ENCODE measurements around the gene PCYT1A.
"Not testable (repeated sequence)": the region's sequence is repeated elsewhere in the genome, so short reads cannot be mapped to it uniquely, and the experiment has no call there.

PCYT1A gene

DNA sequence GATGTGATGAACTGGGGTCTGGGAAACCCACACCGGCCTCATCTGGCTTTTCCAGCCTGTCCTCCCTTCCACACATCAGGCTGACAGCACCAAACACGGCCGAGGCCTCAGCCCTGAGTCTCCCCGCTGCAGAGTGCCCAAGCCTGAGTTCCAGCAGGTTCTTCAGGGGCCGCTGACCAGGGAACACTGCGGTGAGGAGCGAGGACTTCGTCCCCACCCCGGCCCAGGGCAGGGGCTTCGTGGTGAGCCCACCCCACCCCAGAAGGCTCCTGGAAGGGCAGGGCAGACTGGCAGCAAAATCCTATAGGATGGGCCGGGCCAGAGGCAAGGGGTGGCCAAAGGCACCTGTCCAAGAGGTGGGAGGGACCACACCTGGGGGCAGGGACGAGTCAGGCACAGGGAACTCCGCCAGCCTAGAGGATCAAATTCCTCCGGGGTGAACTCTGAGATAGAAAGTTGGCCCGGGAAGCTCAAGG, 71.4 kb downstream of the PCYT1A start, which contains the start of gene SLC51A:
SLC51A (plus strand) TSS at position 446 of the 476 bp plus-strand sequence. CDS start 179 bp downstream, outside the sequence.
- DNase-seq (ENCODE audit: low read depth in 1 of 2, low spot score in 1 of 2) = no peak

DNA sequence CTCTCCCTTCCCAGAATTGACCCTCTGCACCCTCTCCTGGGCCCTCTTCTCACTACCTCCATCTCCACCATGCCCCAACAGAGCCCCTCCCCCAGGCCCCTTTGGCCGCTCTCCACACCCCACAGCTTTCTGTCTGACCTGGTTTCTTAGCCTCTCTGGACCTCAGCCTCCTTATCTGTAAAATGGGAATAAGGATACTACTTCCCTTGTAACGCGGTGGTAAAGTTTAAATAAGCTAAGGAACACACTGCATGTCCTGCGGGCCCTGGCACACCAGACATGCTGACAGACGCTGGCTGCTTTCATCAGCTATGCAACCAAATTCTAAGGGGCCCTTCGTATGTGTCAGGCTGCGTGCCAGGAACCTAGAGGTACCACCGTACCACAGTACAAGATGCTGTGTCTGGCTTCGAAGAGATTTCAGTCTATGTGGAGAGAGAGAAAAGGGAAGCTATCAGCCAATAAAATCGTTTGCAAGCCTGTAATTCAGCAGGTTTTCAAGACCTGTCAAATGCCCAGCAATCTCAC, 72.0 kb downstream of the PCYT1A start:
- no peak for DNase-seq (ENCODE audit: low read depth in 1 of 2, low spot score in 1 of 2)

GRCh38 chr3:196214783-196215441, 72.6 kb downstream of the PCYT1A start:
- DNase-seq (ENCODE audit: low read depth in 1 of 2, low spot score in 1 of 2) = no peak

DNA sequence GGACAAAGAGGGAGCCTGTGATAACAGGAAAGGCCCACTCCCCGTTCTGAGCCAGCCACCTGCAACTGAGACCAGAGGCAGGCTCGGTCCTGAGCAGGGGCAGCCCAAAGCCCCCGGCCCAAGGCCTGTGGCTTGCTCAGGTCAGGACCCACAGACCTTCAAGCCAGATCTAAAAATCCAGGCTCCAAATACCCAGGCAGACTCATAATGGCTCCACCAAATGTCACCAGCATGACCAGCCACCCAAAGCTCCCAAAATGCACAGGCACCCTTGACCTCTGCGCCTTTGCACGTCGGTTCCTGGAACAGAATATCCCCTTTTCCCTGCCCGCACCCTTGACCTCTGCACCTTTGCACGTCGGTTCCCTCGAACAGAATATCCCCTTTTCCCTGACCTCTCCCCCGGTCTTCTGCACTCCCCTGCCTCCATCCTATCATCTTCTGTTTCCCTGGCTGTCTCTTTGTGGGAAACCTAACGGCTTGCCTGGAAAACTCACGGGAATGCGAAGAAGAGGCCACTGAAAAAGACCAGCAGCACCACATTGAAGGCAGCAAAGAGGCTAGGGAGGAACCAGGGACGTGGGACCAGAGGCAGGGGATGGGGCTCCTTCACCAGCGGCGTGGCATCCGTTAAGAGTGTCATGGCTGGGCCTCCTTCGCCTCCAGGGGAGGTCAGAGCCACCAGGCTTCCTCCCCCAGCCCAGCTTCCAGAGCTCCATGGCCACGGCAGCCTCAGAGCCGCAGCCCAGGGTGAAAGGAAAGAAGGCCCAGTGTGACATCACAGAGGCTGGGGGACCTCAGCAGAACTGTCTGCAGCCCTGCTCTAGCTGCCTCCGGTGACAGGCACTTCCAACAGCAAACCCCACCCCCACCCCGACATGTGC, 76.6 kb downstream of the PCYT1A start, which contains the start of gene ZDHHC19:
ZDHHC19 (minus strand) TSS at position 728 of the 884 bp plus-strand sequence; CDS start at position 643, 85 bp downstream.
- DNase-seq (ENCODE audit: low read depth in 1 of 2, low spot score in 1 of 2) = no peak

DNA sequence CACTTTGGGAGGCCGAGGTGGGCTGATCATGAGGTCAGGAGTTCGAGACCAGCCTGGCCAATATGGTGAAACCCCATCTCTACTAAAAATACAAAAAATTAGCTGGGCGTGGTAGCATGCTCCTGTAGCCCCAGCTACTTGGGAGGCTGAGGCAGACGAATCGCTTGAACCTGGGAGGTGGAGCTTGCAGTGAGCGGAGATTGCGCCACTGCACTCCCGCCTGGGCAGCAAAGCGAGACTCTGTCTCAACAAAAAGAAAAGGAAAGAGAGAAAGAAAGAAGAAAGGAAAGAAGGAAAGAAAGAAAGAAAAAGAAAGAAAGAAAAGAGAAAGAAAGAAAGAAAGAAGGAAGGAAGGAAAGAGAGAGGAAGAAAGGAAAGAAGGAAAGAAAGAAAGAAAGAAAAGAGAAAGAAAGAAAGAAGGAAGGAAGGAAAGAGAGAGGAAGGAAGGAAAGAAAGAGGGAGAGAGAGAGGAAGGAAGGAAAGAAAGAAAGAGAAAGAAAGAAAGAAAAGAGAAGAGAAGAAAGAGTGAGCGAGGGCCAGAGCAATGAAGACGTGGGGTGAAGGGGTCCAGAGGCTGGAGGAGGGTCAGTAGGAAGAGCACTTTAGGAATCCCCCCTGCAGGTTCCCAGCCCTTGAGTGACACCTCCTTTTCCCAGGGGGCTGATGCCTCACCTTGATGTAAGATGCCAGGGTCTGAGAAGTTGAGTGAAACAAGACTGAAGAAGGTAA, 77.4 kb downstream of the PCYT1A start:
- not testable (repeated sequence) for DNase-seq (ENCODE audit: low read depth in 1 of 2, low spot score in 1 of 2)

DNA sequence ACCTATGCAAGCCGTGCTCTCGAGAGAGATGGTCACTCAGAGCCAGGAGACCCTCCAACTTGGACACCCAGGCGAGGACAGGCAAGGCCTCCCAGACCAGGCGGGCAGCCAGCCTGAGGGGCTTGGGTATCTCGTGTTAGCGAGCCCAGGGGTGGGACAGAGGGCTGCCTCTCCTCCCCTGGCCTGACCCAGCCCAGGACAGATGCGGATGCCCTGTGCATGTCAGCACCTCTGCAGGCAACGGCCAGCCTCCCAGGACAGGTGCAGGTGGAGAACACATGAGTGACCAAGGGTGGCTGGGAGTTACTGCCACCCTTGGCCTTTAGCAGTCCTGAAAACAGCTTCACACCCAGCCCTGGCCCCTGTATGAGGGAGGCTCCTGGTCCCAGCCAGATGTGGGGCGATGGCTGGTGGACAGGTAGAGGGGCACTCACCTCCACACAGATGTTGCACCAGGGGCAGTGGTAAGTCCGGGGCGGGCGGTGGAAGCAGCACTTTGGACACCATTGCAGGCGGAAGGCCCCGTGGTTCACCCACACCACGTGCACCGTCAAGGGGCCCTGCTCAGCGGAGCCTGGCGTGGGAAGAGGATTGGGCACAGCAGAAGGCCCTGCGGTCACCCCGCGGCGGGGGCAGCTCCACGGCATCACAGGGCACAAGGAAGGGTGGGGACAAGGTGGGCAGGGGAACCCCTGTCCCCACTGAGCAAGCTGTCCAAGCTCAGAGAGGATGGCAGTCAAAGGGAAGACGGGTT, 78.4 kb downstream of the PCYT1A start:
- DNase-seq (ENCODE audit: low read depth in 1 of 2, low spot score in 1 of 2) = no peak

GRCh38 chr3:196207833-196208607, 79.5 kb downstream of the PCYT1A start:
- peak in 1 of 2 donors; percentile 39 for DNase-seq (ENCODE audit: low read depth in 1 of 2, low spot score in 1 of 2)

GRCh38 chr3:196207159-196207832, 80.2 kb downstream of the PCYT1A start:
- no peak for DNase-seq (ENCODE audit: low read depth in 1 of 2, low spot score in 1 of 2)

GRCh38 chr3:196205442-196206205, 81.9 kb downstream of the PCYT1A start:
- not testable (repeated sequence) for DNase-seq (ENCODE audit: low read depth in 1 of 2, low spot score in 1 of 2)

DNA sequence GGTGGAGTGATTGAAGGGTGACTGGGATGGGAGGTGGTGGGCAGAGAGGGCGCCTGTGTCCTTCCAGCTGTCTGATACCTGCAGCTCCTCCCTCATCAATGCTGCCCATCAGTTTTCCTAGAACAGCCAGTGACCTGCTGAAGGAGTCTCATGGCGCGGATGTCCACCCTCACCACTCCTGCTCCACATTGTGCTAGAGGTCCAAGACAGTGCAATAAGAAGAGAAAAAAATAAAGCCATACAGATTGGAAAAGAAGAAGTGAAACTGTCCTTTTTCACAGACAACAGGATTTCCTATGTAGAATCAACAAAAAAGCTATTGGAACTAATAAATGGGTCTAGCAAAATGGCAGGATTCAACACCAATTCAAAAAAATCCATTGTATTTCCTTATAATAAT, 83.7 kb downstream of the PCYT1A start:
- DNase-seq (ENCODE audit: low read depth in 1 of 2, low spot score in 1 of 2) = no peak

DNA sequence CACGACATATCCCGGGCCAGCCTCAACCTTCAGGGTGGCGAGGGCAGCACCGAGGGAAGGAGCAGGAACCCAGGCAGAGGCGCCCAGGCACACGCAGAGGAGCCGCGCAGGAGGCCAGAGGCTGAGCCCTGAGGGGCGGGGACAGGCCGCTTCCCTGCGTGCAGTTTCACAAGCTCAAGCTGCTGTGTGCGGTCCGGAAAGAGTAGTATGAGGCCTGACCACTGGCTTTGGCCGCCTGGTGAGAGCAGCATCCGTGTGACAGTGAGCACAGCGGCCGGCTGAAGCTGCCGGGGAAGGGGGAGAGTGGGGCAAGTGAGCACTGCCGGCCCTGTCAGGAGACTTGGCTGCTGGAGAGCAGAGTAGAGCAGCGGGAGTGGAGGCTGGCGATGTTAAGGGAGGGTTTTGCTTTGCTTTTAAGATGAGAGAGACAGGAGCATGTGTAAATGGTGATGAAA, 85.0 kb downstream of the PCYT1A start:
- no peak for DNase-seq (ENCODE audit: low read depth in 1 of 2, low spot score in 1 of 2)

- no peak for DNase-seq (ENCODE audit: low read depth in 1 of 2, low spot score in 1 of 2)
These were observed 88.5 kb downstream of the PCYT1A start for GRCh38 chr3:196198771-196199753.

- no peak for DNase-seq (ENCODE audit: low read depth in 1 of 2, low spot score in 1 of 2)
These were observed 89.3 kb downstream of the PCYT1A start for GRCh38 chr3:196198081-196198675.

DNA sequence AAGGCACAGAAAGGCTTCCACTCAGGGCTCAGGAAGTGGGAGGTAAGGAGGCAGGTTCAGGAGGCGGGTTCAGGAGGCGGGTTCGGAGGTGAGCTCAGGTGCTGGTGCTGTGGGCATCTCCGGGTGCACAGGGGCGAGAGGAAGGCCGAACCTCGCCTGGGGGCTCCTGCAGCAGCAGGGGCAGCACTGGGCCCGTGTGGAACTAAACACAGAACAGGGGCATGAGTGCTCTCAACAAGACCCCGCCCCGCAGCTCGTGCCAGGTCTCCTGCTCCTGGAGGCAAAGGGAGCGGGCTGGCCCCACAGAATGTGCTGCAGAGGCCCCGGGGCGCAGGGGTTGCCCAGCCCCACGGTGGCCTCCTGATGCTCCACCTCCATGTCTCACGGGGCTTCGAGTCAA, 90.0 kb downstream of the PCYT1A start:
- no peak for DNase-seq (ENCODE audit: low read depth in 1 of 2, low spot score in 1 of 2)

DNA sequence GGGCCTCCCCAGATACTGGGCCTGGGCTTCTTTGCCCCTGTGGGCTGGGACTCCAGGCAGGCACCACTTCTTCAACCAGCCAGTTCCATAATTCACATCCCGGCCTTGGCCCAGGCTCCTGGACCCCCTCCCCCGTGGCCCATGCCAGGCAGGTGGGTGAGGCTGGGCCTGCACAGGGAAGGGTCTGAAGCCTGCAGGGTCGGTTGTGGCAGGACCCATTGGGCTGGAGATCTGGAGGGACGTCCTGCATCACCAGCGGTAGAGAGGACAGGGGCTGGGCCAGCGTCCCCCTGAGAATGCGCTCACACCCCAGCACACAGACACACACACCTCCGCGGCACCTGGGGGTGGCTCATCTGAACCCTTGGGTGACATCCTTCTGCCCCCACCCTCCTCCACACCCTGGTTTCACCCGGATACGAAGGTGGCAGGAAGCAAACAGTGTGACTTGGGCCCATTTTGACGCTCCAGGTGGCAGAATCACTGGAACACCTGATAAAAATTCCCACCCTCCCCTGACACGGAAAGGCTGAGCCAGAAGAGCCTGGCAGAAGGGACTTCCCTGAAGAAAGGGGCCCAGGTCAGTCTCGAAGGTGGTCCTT, 91.8 kb downstream of the PCYT1A start:
- no peak for DNase-seq (ENCODE audit: low read depth in 1 of 2, low spot score in 1 of 2)

DNA sequence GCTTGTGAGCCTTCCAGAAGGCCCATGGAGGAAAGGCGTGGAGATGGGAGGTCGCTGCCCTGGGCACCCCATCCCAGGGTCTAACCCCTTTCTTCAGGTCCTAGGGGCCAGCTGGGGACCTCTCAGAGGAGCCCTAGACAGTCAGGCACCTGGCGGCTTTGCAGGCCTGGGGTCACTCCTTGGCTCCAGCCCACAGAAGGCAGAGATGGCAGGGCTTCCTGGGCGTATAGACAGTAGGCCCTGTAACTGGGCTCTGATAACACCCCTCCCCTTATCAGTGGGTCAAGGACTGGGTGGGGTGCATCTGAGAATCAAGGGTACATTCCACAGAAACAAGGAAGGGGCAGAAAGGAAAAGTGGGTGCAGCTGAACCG, 93.0 kb downstream of the PCYT1A start:
- DNase-seq (ENCODE audit: low read depth in 1 of 2, low spot score in 1 of 2) = no peak

All from activated T-helper 1 cell treated with anti-CD3 and anti-CD28 coated beads, Interleukin-2, amount 50 U/mL, for 16 hours (primary cell).